ENCODE data around the gene ZNF669.

The ZNF669 gene

GRCh38 chr1:247078258-247079140, 25.7 kb downstream of the ZNF669 start, which contains the start of gene ZNF670:
ZNF670 (minus strand) TSS chr1:247078811; CDS start chr1:247078596, 215 bp downstream.
- peak; percentile 25 for TF ChIP-seq CTCF (conservative IDR thresholded peaks at IDR 0.05)
- peak within 1 kb of the TSS; percentile 79 for H3K27ac ChIP-seq

GRCh38 chr1:247077876-247078257, 26.3 kb downstream of the ZNF669 start:
- H3K27ac ChIP-seq = peak overlapping the region; percentile 79
- no peak for TF ChIP-seq CTCF (conservative IDR thresholded peaks at IDR 0.05)

GRCh38 chr1:247077213-247077612, 26.9 kb downstream of the ZNF669 start:
- no peak overlapping the region for H3K27ac ChIP-seq
- no peak for TF ChIP-seq CTCF (conservative IDR thresholded peaks at IDR 0.05)

- TF ChIP-seq CTCF (conservative IDR thresholded peaks at IDR 0.05) = no peak
- H3K27ac ChIP-seq = no peak overlapping the region
Measured at GRCh38 chr1:247070645-247071044, 33.5 kb downstream of the ZNF669 start.

- peak overlapping the region; percentile 22; the same call in 1 of the 2 replicates for H3K27ac ChIP-seq
- no peak for TF ChIP-seq CTCF (conservative IDR thresholded peaks at IDR 0.05)
Measured at GRCh38 chr1:247064304-247064703, 39.9 kb downstream of the ZNF669 start.

- H3K27ac ChIP-seq = no peak overlapping the region
- TF ChIP-seq CTCF (conservative IDR thresholded peaks at IDR 0.05) = no peak
Measured at GRCh38 chr1:247060771-247061170, 43.4 kb downstream of the ZNF669 start.

- no peak for TF ChIP-seq CTCF (conservative IDR thresholded peaks at IDR 0.05)
- no peak overlapping the region for H3K27ac ChIP-seq
Measured at GRCh38 chr1:247056071-247056470, 48.1 kb downstream of the ZNF669 start.
